Adipose tissue (tissue), 3 donors: ENCODE results near the gene CCDC12. TPM values are rescaled to one million over a fixed set of nuclear protein-coding genes. Genes with fewer than 3 reads are reported as not detected.

ENCODE experiments used
- H3K27ac ChIP-seq: one replicate; pipeline ENCODE4 v1.5.1; 2013; ENCODE audit warnings: low read depth, low read length
- WGBS, 3 donors: extraction: QIAGEN DNeasy Blood & Tissue Kit; methylation state at CpG; one replicate each; pipeline ENCODE4 v1.1.7; 2013; 5-methylcytosine and 5-hydroxymethylcytosine counted together
- polyA plus RNA-seq, 3 donors: library from polyadenylated mRNA; stranded (reverse); fragments of 200-250 nt; gene quantifications; one replicate each; pipeline ENCODE4 v1.2.3, GENCODE V29; 2013
- donor health status: healthy with polysubstance abuse.
- donor health status: Bipolar disorder and iron deficiency.
- donor health status: healthy.

CCDC12 gene
- polyA plus RNA-seq, 3 donors = 32.5 to 59.5 (median 51.5) TPM

- no peak overlapping the region for H3K27ac ChIP-seq
- 57 to 60% (median 59%) methylated on average over 2 of the region's 2 CpGs for WGBS, 3 donors
Observed at GRCh38 chr3:46934072-46934471, 42.5 kb downstream of the CCDC12 start.

- 62 to 73% (median 67%) methylated on average over 6 of the region's 6 CpGs for WGBS, 3 donors
- no peak overlapping the region for H3K27ac ChIP-seq
Observed at GRCh38 chr3:46933261-46933660, 43.3 kb downstream of the CCDC12 start.

- WGBS, 3 donors = 63 to 78% (median 64%) methylated on average over 7 of the region's 7 CpGs
- H3K27ac ChIP-seq = no peak overlapping the region
Observed at GRCh38 chr3:46932455-46933225, 43.9 kb downstream of the CCDC12 start.

- 26 to 39% (median 36%) methylated on average over 6 of the region's 6 CpGs for WGBS, 3 donors
- H3K27ac ChIP-seq = no peak overlapping the region
Observed at GRCh38 chr3:46931631-46932331, 44.8 kb downstream of the CCDC12 start.

GRCh38 chr3:46930945-46931403 lies 45.6 kb downstream of the CCDC12 start:
- WGBS, 3 donors = 32 to 55% (median 54%) methylated on average over 3 of the region's 3 CpGs
- no peak overlapping the region for H3K27ac ChIP-seq

- WGBS, 3 donors = 51 to 65% (median 54%) methylated on average over 9 of the region's 9 CpGs
- H3K27ac ChIP-seq = no peak overlapping the region
Observed at GRCh38 chr3:46930166-46930944, 46.2 kb downstream of the CCDC12 start.

- H3K27ac ChIP-seq = no peak overlapping the region
- 29 to 80% (median 71%) methylated on average over 2 of the region's 2 CpGs for WGBS, 3 donors
Observed at GRCh38 chr3:46929324-46929723, 47.2 kb downstream of the CCDC12 start.

GRCh38 chr3:46928282-46928681 lies 48.3 kb downstream of the CCDC12 start:
- no peak overlapping the region for H3K27ac ChIP-seq
- WGBS, 3 donors = 52 to 88% (median 57%) methylated on average over 1 of the region's 1 CpG

- no peak overlapping the region for H3K27ac ChIP-seq
- WGBS, 3 donors = 83 to 93% (median 88%) methylated on average over 6 of the region's 6 CpGs
Observed at GRCh38 chr3:46927718-46928073, 48.8 kb downstream of the CCDC12 start.

GRCh38 chr3:46926871-46927717 lies 49.5 kb downstream of the CCDC12 start:
- 54 to 82% (median 69%) methylated on average over 15 of the region's 15 CpGs for WGBS, 3 donors
- no peak overlapping the region for H3K27ac ChIP-seq

- WGBS, 3 donors = 74 to 82% (median 82%) methylated on average over 6 of the region's 6 CpGs
- no peak overlapping the region for H3K27ac ChIP-seq
Observed at GRCh38 chr3:46926447-46926846, 50.1 kb downstream of the CCDC12 start.

GRCh38 chr3:46926039-46926438 lies 50.5 kb downstream of the CCDC12 start:
- 60 to 67% (median 62%) methylated on average over 6 of the region's 6 CpGs for WGBS, 3 donors

GRCh38 chr3:46925585-46925934 lies 51.0 kb downstream of the CCDC12 start:
- H3K27ac ChIP-seq = no peak overlapping the region
- WGBS, 3 donors = 51 to 68% (median 51%) methylated on average over 5 of the region's 5 CpGs

More at GRCh38 chr3:46926039-46926438, 50.5 kb downstream of the CCDC12 start:
- H3K27ac ChIP-seq = no peak overlapping the region

- no peak overlapping the region for H3K27ac ChIP-seq
- 86 to 96% (median 89%) methylated on average over 10 of the region's 10 CpGs for WGBS, 3 donors
Observed at GRCh38 chr3:46924921-46925584, 51.5 kb downstream of the CCDC12 start.

- H3K27ac ChIP-seq = no peak overlapping the region
- WGBS, 3 donors = 44 to 64% (median 59%) methylated on average over 10 to 11 of the region's 11 CpGs
Observed at GRCh38 chr3:46923559-46924350, 52.8 kb downstream of the CCDC12 start.

GRCh38 chr3:46922871-46923558 lies 53.5 kb downstream of the CCDC12 start:
- no peak overlapping the region for H3K27ac ChIP-seq
- 84 to 92% (median 88%) methylated on average over 16 of the region's 16 CpGs for WGBS, 3 donors
